Measurements from ENCODE around the gene GNAQ.

The GNAQ gene

DNA sequence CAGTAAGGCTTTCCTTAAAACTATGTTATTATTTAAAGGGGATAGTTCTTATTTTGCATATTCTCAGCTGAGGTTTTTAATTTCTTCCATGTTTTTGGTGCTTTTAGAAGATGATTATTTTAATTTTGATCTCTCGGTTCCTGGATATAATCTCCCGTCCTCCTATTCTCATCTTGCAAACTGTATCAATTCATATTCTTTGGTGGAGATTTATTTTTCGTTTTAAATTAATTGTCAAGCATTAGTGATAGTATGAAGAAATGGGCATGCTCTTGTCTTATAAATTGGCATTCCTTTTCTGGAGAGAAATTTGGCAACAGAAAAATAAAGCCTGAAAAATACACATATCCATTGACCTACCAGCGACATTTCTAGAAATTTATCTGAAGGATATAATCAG lies 15.5 kb upstream of the GNAQ start:
- Mint-ChIP-seq H3K9me3 (no peaks in the 10 kb centered on the region), H3K36me3 (ENCODE audit: low read depth) (no peaks in the 10 kb centered on the region), H3K27ac (no peak overlapping the region), H3K4me1 (no peaks in the 10 kb centered on the region), H3K27me3 (ENCODE audit: low read depth) (peaks cover 3% of the 10 kb centered on the region), H3K4me3 (no peak overlapping the region)
- TF ChIP-seq, protein P1, sequence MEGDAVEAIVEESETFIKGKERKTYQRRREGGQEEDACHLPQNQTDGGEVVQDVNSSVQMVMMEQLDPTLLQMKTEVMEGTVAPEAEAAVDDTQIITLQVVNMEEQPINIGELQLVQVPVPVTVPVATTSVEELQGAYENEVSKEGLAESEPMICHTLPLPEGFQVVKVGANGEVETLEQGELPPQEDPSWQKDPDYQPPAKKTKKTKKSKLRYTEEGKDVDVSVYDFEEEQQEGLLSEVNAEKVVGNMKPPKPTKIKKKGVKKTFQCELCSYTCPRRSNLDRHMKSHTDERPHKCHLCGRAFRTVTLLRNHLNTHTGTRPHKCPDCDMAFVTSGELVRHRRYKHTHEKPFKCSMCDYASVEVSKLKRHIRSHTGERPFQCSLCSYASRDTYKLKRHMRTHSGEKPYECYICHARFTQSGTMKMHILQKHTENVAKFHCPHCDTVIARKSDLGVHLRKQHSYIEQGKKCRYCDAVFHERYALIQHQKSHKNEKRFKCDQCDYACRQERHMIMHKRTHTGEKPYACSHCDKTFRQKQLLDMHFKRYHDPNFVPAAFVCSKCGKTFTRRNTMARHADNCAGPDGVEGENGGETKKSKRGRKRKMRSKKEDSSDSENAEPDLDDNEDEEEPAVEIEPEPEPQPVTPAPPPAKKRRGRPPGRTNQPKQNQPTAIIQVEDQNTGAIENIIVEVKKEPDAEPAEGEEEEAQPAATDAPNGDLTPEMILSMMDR (IDR thresholded peaks at IDR 0.05; ENCODE audit: unreplicated experiment in 3 of 3): no peak

DNA sequence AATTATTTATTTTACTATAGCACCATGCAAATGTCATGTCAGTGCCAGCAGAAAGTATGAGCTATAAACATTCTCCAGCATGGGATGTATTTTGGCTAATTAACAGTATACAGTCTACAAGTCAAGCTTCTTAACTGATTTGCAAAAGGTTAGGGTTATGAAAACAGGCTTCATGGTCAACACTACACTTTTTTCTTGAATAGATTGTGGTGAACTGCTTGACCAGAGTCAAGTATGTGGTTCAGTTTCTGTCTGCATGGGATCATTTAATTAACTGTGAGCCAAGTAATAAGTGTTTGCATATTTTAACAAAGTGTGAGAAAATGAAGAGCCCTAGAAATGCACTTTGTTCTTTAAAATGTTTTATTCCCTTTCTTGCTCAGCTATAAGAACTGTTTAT lies 14.5 kb upstream of the GNAQ start:
- H3K4me3 Mint-ChIP-seq: no peak overlapping the region
- H3K27ac Mint-ChIP-seq: no peak overlapping the region
- TF ChIP-seq, protein P1 (IDR thresholded peaks at IDR 0.05; ENCODE audit: unreplicated experiment in 3 of 3): no peak
- H3K36me3 Mint-ChIP-seq (ENCODE audit: low read depth): no peaks in the 10 kb centered on the region
- no peaks in the 10 kb centered on the region for H3K9me3 Mint-ChIP-seq
- no peaks in the 10 kb centered on the region for H3K4me1 Mint-ChIP-seq
- H3K27me3 Mint-ChIP-seq (ENCODE audit: low read depth): peaks cover 3% of the 10 kb centered on the region

DNA sequence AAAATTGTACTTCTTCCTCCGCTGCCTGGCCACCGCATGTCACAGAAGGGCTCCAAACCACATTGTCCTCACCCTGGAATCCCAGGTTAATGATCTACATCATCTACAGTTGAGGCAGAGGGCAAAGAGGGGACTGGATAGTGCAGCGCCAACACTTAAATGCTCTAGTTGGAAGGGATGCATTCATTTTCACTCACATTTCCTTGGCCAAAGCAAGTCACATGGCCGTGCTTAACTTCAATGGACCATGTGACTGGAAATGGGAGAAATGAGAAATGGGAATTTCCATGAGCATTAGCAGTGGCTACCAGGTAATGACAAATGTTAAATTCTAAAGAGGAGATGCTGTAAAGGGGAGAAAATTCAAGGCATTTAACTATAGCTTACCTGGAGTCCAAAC lies 13.3 kb upstream of the GNAQ start:
- Mint-ChIP-seq H3K27ac (no peak overlapping the region), H3K27me3 (ENCODE audit: low read depth) (peaks cover 3% of the 10 kb centered on the region)
- TF ChIP-seq, protein P1 (IDR thresholded peaks at IDR 0.05; ENCODE audit: unreplicated experiment in 3 of 3): no peak

DNA sequence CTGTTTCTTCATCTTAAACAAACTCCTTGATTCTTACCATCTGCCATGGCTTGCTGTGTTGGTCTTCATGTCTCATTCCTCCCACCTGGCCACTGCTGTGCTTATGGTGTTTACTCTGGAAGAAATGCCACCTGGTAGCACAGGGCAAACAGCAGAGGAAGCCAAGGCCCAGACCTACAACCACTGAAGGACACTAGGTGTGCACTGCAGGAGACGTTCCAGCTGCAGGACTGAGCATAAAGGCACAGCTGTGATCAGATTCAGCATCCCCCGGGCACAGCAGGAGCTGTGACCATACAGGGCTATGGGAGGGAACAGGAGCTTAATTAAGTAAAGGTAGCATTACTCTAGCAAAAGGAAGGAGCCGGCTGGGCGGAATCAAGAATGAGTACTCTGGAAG lies 12.6 kb upstream of the GNAQ start:
- H3K4me3 Mint-ChIP-seq: no peak overlapping the region
- H3K27me3 Mint-ChIP-seq (ENCODE audit: low read depth): peaks cover 3% of the 10 kb centered on the region
- no peaks in the 10 kb centered on the region for H3K9me3 Mint-ChIP-seq
- H3K4me1 Mint-ChIP-seq: no peaks in the 10 kb centered on the region
- no peak overlapping the region for H3K27ac Mint-ChIP-seq
- TF ChIP-seq, protein P1 (IDR thresholded peaks at IDR 0.05; ENCODE audit: unreplicated experiment in 3 of 3): no peak
- H3K36me3 Mint-ChIP-seq (ENCODE audit: low read depth): no peaks in the 10 kb centered on the region

More for the DNA sequence above, 13.3 kb upstream of the GNAQ start:
- Mint-ChIP-seq H3K9me3 (no peaks in the 10 kb centered on the region), H3K36me3 (ENCODE audit: low read depth) (no peaks in the 10 kb centered on the region), H3K4me3 (no peak overlapping the region), H3K4me1 (no peaks in the 10 kb centered on the region)

DNA sequence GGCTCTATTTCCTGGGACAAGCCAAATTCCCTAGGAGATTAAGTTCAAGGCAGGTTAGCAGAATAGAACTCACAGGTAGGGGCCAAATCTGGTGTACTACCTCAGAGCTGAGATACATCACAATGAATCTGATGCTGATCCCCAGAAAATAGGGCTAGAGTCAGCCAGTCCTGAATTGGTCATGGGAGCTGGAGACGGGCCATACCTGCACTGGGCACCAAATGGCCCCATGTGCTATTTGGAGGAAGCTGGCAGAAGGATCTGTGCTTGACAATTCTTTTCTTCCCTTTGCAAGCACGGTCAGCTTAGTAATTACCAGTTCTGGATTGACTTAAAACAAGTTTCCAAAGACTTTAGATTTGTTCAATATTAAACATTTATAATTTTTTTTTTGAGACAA lies 10.4 kb upstream of the GNAQ start:
- TF ChIP-seq, protein P1 (IDR thresholded peaks at IDR 0.05; ENCODE audit: unreplicated experiment in 3 of 3): no peak
- Mint-ChIP-seq H3K4me1 (peaks cover 7% of the 10 kb centered on the region), H3K27me3 (ENCODE audit: low read depth) (peaks cover 1% of the 10 kb centered on the region), H3K4me3 (no peak overlapping the region), H3K27ac (no peak overlapping the region), H3K36me3 (ENCODE audit: low read depth) (no peaks in the 10 kb centered on the region), H3K9me3 (no peaks in the 10 kb centered on the region)

DNA sequence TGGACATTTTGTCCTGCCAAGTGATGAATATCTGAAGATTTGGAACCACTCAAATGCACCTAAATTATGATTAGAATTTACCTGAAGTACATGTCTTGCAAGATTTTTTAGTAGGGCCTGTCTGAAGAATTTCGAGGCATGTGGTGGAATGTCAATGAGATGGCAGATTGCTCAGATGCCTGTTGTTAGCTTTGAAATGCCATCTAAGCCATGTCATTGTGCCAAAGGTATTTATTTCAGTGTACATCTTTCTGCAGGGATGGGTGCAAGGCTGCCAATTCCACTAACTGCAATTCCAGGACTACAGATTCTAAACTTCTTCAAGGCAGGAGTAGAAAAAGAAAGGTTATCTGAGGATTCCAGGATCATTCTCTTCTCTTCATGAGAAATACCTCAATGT lies 9.1 kb upstream of the GNAQ start:
- Mint-ChIP-seq H3K4me1 (peaks cover 7% of the 10 kb centered on the region), H3K27ac (no peak overlapping the region), H3K9me3 (no peaks in the 10 kb centered on the region), H3K27me3 (ENCODE audit: low read depth) (peaks cover 4% of the 10 kb centered on the region), H3K36me3 (ENCODE audit: low read depth) (no peaks in the 10 kb centered on the region), H3K4me3 (no peak overlapping the region)
- TF ChIP-seq, protein P1 (IDR thresholded peaks at IDR 0.05; ENCODE audit: unreplicated experiment in 3 of 3): no peak
